Brain microvascular endothelial cell (primary cell): ENCODE measurements around the gene SERP2.
A peak's percentile ranks its signal among the peaks of the same experiment; 100 is the strongest.

ENCODE experiments used
- DNase-seq: peaks from one replicate; pipeline ENCODE4 v3.0.0-alpha.2; 2020
- H3K27ac ChIP-seq: fragments of 250-450 bp; sonication (Bioruptor Pico); 2 replicates; pipeline ENCODE4 v1.5.1; 2020; ENCODE audit warnings: mild to moderate bottlenecking, moderate library complexity
- H3K27me3 ChIP-seq: fragments of 250-450 bp; sonication (Bioruptor Pico); replicated peaks from 2 replicates; pipeline ENCODE4 v1.5.1; 2020; ENCODE audit warnings: mild to moderate bottlenecking
- H3K36me3 ChIP-seq: fragments of 250-450 bp; sonication (Bioruptor Pico); replicated peaks from 2 replicates; pipeline ENCODE4 v1.5.1; 2020; ENCODE audit warnings: mild to moderate bottlenecking
- H3K4me3 ChIP-seq: 2 replicates; pipeline ENCODE4 v1.5.1; 2011; ENCODE audit warnings: low read depth, mild to moderate bottlenecking, control low read depth, low read length, moderate library complexity
- in situ Hi-C: cut with HindIII; loops from 2 replicates; pipeline ENCODE4 v1.10.0; 2017; ENCODE audit warnings: low sequenced_read_pairs, low pct_ligation_motif_present
- TF ChIP-seq, protein P1 (sequence below): IDR thresholded peaks from 2 replicates; pipeline ENCODE4 v1.5.1; 2011; ENCODE audit warnings: low read depth, mild to moderate bottlenecking, moderate library complexity, low read length, control low read depth, inconsistent platforms; ENCODE audit errors: missing control alignments

SERP2 gene

DNA sequence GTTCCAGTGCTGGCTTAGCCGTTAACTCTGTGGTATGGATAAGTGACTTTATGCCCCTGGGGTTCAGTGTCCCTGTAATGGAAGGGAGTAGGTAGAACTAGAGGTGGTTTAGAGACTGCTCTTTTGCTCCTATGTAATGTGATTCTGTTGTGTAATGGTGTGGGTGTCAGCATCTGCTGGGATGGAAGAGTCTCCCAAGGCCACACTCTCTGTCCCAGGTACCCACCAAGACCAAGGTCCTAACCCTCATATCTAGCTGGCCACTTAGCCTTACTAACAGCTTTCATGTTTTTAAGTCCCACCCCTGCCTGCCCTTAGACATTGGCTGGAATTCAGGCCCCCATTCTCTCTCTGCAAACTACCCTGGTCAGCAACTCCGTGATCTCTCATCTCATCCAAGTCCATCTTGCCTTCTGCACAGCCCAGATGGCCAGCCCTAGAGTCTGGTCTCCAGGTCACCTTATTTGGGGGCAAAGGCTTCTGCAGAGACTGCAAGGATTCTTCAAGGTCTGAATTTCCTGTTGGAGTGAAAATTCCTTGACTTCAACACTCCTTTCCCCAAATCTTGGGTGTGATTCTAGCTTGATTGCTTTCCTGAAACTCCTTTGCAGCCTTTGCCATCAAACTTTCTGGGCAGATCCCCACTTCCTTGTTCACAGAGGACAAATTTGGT is 48.4 kb downstream of the SERP2 start:
- H3K4me3 ChIP-seq: no peak overlapping the region
- TF ChIP-seq, protein P1, sequence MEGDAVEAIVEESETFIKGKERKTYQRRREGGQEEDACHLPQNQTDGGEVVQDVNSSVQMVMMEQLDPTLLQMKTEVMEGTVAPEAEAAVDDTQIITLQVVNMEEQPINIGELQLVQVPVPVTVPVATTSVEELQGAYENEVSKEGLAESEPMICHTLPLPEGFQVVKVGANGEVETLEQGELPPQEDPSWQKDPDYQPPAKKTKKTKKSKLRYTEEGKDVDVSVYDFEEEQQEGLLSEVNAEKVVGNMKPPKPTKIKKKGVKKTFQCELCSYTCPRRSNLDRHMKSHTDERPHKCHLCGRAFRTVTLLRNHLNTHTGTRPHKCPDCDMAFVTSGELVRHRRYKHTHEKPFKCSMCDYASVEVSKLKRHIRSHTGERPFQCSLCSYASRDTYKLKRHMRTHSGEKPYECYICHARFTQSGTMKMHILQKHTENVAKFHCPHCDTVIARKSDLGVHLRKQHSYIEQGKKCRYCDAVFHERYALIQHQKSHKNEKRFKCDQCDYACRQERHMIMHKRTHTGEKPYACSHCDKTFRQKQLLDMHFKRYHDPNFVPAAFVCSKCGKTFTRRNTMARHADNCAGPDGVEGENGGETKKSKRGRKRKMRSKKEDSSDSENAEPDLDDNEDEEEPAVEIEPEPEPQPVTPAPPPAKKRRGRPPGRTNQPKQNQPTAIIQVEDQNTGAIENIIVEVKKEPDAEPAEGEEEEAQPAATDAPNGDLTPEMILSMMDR: no peak
- H3K27ac ChIP-seq: no peak overlapping the region
- in situ Hi-C loops: no loop called here
- DNase-seq: no peak
- no peaks in the 10 kb centered on the region for H3K36me3 ChIP-seq
- no peaks in the 10 kb centered on the region for H3K27me3 ChIP-seq

DNA sequence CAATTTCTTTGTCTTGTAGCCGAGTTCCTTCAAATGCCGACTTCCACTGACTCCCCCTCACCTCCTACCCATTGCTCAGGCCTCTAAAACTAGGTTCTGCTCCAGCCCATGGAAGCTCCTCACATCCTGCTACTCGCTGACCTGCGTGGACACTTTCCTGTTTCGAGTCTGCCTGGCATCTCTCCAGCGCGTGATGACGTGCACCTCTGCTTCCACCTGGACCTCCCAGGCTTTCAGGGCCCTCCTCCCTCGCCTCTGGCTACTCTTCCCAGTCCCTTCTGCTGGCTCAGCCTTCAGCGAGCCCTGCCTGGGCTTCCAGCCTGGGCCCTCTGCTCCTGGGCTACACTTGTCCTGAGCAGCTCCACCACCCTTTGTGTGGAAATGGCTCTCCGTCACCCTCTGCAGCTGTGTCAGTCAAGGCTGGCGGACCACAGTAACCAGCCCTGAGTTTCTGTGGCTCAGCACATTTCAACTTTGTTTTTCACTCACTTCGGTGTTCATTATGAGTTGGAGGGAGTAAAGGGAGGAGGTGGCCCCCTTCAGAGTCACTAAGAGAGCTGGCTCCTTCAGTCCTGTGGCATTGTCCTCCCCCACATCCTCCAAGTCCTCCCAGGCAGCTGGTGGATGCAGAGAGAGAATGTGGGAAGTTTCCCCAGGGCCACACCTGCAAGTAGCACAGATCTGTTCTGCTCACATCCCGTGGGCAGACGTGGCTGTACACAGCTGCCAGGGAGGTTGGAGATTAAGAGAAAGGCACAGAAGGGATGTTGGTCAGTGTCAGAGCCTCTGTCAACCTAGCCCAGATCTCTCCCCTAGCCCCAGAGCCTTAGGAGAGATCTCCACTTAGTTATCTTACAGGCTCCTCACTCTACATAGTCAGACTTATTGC is 49.4 kb downstream of the SERP2 start:
- Histone ChIP-seq H3K27me3 (no peaks in the 10 kb centered on the region), H3K36me3 (no peaks in the 10 kb centered on the region), H3K4me3 (no peak overlapping the region), H3K27ac (no peak overlapping the region)
- no peak for DNase-seq
- TF ChIP-seq, protein P1: no peak
- in situ Hi-C loops: no loop called here

DNA sequence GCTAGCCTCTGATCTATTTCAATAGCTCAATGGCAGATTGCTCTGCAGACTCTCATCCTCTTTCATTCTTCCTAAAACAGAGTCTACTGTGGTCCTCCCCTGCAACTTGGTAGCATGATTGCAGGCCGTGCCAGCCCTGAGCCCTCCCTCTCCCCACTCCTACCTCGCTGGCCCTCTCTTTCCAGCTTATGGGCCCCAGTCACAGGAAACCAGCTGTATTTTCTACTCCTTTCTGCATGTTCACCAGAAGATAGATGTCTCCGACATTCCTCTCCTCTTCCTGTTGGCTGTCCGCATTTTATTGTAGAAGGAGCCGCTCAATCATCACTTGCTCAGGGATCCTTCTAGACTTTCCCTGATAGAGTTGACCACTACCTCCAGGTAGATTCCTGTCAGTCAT is 50.2 kb downstream of the SERP2 start:
- Histone ChIP-seq H3K27ac (no peak overlapping the region), H3K36me3 (no peaks in the 10 kb centered on the region), H3K4me3 (no peak overlapping the region), H3K27me3 (no peaks in the 10 kb centered on the region)
- TF ChIP-seq, protein P1: no peak
- in situ Hi-C loops: no loop called here
- DNase-seq: no peak

DNA sequence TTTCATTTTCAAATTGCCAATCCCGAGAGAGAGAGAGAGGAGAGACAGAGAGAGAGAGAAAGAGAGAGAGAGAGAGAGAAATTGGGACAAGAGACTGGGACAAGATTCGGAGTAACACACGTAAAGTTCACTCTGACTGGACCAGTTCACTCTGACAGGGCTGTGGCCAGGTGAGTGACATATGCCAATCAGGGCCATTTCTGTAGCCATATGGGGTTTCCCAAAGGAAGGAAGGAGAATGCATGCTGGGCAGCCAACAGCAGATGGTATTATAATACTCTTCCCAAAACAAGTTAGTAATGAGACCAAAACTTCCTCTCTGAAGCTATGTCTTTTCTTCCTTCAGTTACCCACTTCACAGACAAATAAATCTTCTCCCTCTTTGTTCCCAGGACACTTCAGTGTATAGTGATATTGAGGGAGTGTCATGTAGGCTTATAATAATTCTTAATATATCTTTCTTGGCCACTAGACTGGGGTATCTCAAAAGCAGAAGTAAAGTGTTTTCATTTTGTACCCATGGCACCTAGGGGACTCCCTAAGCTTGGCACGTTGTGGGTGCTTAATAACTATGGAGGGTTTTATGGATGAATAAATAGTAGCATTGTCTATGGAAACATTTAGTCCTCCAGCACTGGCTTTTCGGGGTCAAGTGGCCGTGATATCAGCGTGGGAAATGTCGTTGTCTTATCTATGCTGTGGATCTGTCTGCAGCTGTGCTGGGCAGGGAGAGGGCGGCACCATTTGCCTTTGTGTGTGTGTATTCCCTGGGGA is 51.6 kb downstream of the SERP2 start:
- Histone ChIP-seq H3K27me3 (no peaks in the 10 kb centered on the region), H3K4me3 (no peak overlapping the region), H3K36me3 (no peaks in the 10 kb centered on the region), H3K27ac (no peak overlapping the region)
- peak; percentile 18 for DNase-seq
- TF ChIP-seq, protein P1: no peak
- in situ Hi-C loops: no loop called here

DNA sequence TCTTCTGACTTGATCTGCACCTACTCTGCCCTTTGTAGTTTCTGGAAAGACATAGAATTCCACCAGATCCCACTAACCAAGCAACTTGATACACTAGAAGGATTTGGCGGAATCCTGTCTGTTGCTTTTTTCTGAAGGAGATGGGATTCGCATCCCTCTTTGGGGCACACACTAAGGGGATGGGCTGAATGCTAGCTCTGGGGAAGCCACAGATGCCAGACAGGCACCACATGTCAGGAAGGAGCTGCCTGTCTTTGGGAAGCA is 52.1 kb downstream of the SERP2 start:
- H3K4me3 ChIP-seq: no peak overlapping the region
- H3K27ac ChIP-seq: no peak overlapping the region
- no peak for DNase-seq
- no peaks in the 10 kb centered on the region for H3K36me3 ChIP-seq
- TF ChIP-seq, protein P1: no peak
- no peaks in the 10 kb centered on the region for H3K27me3 ChIP-seq
- in situ Hi-C loops: no loop called here
